ENCODE data around the gene STEAP3. TPM values are rescaled to one million over a fixed set of nuclear protein-coding genes. Genes with fewer than 3 reads are reported as not detected.

The STEAP3 gene
- total RNA-seq, 3 donors from 2014 or later (not counting 1 experiment from before 2014, with no cell fraction given), result 1.7 to 2.5 (median 2.0) TPM

- Histone ChIP-seq H3K36me3 (ENCODE audit: control insufficient read depth, insufficient read depth, low read length) (no peaks in the 10 kb centered on the region), H3K27me3 (ENCODE audit: control insufficient read depth, insufficient read depth, low read length) (no peaks in the 10 kb centered on the region), H3K27ac (ENCODE audit: low read length) (no peak overlapping the region), H3K4me1 (ENCODE audit: control insufficient read depth, insufficient read depth, low read length) (no peaks in the 10 kb centered on the region), H3K9me3 (ENCODE audit: control insufficient read depth, insufficient read depth, low read length) (no peaks in the 10 kb centered on the region), H3K4me3 (ENCODE audit: low read length) (no peak overlapping the region)
- H3K4me1 Mint-ChIP-seq, result peaks cover 0 to 5% of the 10 kb centered on the region in 2 donors
- H3K36me3 Mint-ChIP-seq, result no peaks in the 10 kb centered on the region
- intact Hi-C loops (cut with micrococcal nuclease), result no loop called here
- WGBS (ENCODE audit: insufficient coverage), result 93% methylated on average over 23 of the region's 23 CpGs
- no peak overlapping the region for H3K27ac Mint-ChIP-seq
- H3K9me3 Mint-ChIP-seq, result no peaks in the 10 kb centered on the region
- DNase-seq, result no peak
- H3K4me3 Mint-ChIP-seq, result no peak overlapping the region
- TF ChIP-seq CTCF (IDR thresholded peaks at IDR 0.05), result no peak
- H3K27me3 Mint-ChIP-seq (ENCODE audit: low read depth in 2 of 2), result no peaks in the 10 kb centered on the region
- no peak for ATAC-seq
These were observed 39.4 kb downstream of the STEAP3 start for GRCh38 chr2:119263025-119263424.

- no peaks in the 10 kb centered on the region for H3K36me3 Mint-ChIP-seq
- Histone ChIP-seq H3K9me3 (ENCODE audit: control insufficient read depth, insufficient read depth, low read length) (no peaks in the 10 kb centered on the region), H3K4me3 (ENCODE audit: low read length) (no peak overlapping the region), H3K27ac (ENCODE audit: low read length) (no peak overlapping the region), H3K27me3 (ENCODE audit: control insufficient read depth, insufficient read depth, low read length) (no peaks in the 10 kb centered on the region), H3K36me3 (ENCODE audit: control insufficient read depth, insufficient read depth, low read length) (no peaks in the 10 kb centered on the region), H3K4me1 (ENCODE audit: control insufficient read depth, insufficient read depth, low read length) (no peaks in the 10 kb centered on the region)
- intact Hi-C loops (cut with micrococcal nuclease), result no loop called here
- 42% methylated on average over 4 of the region's 5 CpGs for WGBS (ENCODE audit: insufficient coverage)
- no peak for DNase-seq
- no peak overlapping the region for H3K4me3 Mint-ChIP-seq
- TF ChIP-seq CTCF (IDR thresholded peaks at IDR 0.05), result no peak
- no peaks in the 10 kb centered on the region for H3K27me3 Mint-ChIP-seq (ENCODE audit: low read depth in 2 of 2)
- peaks cover 0 to 5% of the 10 kb centered on the region in 2 donors for H3K4me1 Mint-ChIP-seq
- H3K9me3 Mint-ChIP-seq, result no peaks in the 10 kb centered on the region
- no peak overlapping the region for H3K27ac Mint-ChIP-seq
- ATAC-seq, result no peak
These were observed 40.0 kb downstream of the STEAP3 start for GRCh38 chr2:119263656-119264055.

- H3K4me3 ChIP-seq (ENCODE audit: low read length), result no peak overlapping the region
- ATAC-seq (peak; percentile 80 to 88 (median 82)), DNase-seq (peak; percentile 21 to 43)
- peak; percentile 73 for TF ChIP-seq CTCF (IDR thresholded peaks at IDR 0.05)
- no peaks in the 10 kb centered on the region for H3K36me3 ChIP-seq (ENCODE audit: control insufficient read depth, insufficient read depth, low read length)
- H3K4me1 Mint-ChIP-seq, result peaks cover 0 to 5% of the 10 kb centered on the region in 2 donors
- 73% methylated on average over 12 of the region's 13 CpGs for WGBS (ENCODE audit: insufficient coverage)
- H3K9me3 ChIP-seq (ENCODE audit: control insufficient read depth, insufficient read depth, low read length), result no peaks in the 10 kb centered on the region
- no peaks in the 10 kb centered on the region for H3K27me3 ChIP-seq (ENCODE audit: control insufficient read depth, insufficient read depth, low read length)
- H3K4me3 Mint-ChIP-seq, result no peak overlapping the region
- H3K27me3 Mint-ChIP-seq (ENCODE audit: low read depth in 2 of 2), result no peaks in the 10 kb centered on the region
- no peaks in the 10 kb centered on the region for H3K4me1 ChIP-seq (ENCODE audit: control insufficient read depth, insufficient read depth, low read length)
- no peaks in the 10 kb centered on the region for H3K36me3 Mint-ChIP-seq
- H3K27ac Mint-ChIP-seq, result no peak overlapping the region
- H3K27ac ChIP-seq (ENCODE audit: low read length), result no peak overlapping the region
- no peaks in the 10 kb centered on the region for H3K9me3 Mint-ChIP-seq
- intact Hi-C loops (cut with micrococcal nuclease), result no loop called here
These were observed 41.4 kb downstream of the STEAP3 start for GRCh38 chr2:119264781-119265692.
